GM21360 (cell line): ENCODE results near the gene G6PC1.
"Not testable (repeated sequence)": the region's sequence is repeated elsewhere in the genome, so short reads cannot be mapped to it uniquely, and the experiment has no call there.

Source experiments
- ATAC-seq: cut with Tn5 transposase; IDR thresholded peaks from one replicate; pipeline ENCODE4 v1.9.1; 2021; ENCODE audit warnings: mild to moderate bottlenecking, moderate library complexity; ENCODE audit not compliant: unreplicated experiment

G6PC1 gene

GRCh38 chr17:42900460-42901331, at the start of gene G6PC1:
Gene G6PC1 (plus strand): TSS chr17:42900799. CDS start chr17:42900877, 78 bp downstream.
- ATAC-seq = no peak

DNA sequence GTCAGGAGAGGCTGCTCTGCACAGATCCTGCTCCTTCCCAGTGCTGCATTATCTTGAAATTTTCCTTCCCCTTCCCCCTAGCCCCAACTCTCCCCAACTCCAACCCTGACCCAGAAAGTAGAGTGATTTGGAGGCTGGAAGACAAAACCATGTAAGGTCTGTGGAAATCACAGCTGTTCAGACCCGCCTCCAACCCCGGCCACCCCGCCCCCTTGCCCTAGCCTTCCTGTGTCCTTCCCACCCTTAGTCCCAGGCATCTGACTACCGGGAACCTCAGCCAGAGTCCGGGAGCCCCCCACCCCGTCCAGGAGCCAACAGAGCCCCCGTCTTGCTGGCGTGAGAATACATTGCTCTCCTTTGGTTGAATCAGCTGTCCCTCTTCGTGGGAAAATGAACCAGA, 49.6 kb upstream of the G6PC1 start, which contains the start of gene AOC3:
Gene AOC3 (plus strand): TSS at position 246 of the 400 bp plus-strand sequence. CDS start 145 bp downstream, at position 391.
- ATAC-seq = no peak

GRCh38 chr17:42851371-42852240, 49.0 kb upstream of the G6PC1 start:
- not testable (repeated sequence) for ATAC-seq

DNA sequence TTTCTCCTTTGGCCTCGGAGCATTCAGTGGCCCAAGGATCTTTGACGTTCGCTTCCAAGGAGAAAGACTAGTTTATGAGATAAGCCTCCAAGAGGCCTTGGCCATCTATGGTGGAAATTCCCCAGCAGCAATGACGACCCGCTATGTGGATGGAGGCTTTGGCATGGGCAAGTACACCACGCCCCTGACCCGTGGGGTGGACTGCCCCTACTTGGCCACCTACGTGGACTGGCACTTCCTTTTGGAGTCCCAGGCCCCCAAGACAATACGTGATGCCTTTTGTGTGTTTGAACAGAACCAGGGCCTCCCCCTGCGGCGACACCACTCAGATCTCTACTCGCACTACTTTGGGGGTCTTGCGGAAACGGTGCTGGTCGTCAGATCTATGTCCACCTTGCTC, 48.2 kb upstream of the G6PC1 start:
- no peak for ATAC-seq

GRCh38 chr17:42853004-42853403, 47.6 kb upstream of the G6PC1 start:
- ATAC-seq = no peak

DNA sequence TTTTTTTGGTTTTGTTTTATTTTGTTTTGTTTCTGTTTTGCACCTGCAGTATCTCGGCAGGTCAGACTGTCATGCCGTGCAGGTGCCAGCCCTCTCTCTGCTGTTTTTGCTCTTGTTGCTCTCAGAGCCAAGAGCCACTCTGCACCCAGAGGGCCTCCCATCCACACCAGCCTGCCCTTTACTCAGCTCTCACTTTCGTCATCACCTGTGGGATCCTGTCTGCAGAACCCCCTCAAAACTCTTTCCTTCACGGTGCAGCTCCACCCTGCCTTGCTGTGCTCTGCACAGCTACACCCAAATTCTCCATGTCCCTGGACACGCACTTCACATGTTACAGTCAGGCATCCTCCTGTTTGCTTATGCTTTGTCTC, 47.0 kb upstream of the G6PC1 start:
- ATAC-seq = no peak

DNA sequence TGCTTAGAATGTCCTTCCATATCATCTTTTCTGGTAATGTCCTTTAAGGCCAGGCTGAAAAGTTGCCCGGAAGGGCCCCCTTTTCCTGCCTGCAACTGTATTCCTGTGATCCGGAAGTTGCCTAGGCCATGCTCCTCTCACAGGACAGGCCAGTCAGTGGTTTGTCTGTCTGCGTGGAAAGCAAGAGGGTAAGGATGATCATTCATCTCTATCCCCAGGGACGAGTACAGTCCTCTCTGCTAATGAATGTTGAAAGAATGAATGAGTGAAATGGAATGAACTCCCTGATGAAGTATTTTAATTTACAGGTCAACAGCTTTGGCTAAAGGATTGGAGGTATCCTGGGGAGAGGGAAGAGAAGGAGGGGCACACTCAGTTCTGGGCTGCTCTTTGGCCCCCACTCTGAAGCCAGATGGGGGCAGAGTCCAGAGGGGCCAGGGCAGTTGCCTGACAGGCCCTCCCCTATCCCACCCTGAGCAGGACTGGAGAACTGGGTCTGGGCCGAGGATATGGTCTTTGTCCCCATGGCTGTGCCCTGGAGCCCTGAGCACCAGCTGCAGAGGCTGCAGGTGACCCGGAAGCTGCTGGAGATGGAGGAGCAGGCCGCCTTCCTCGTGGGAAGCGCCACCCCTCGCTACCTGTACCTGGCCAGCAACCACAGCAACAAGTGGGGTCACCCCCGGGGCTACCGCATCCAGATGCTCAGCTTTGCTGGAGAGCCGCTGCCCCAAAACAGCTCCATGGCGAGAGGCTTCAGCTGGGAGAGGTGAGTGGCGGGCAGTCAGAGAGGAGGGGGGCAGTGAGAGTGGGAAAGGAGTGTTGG, 46.4 kb upstream of the G6PC1 start:
- no peak for ATAC-seq

DNA sequence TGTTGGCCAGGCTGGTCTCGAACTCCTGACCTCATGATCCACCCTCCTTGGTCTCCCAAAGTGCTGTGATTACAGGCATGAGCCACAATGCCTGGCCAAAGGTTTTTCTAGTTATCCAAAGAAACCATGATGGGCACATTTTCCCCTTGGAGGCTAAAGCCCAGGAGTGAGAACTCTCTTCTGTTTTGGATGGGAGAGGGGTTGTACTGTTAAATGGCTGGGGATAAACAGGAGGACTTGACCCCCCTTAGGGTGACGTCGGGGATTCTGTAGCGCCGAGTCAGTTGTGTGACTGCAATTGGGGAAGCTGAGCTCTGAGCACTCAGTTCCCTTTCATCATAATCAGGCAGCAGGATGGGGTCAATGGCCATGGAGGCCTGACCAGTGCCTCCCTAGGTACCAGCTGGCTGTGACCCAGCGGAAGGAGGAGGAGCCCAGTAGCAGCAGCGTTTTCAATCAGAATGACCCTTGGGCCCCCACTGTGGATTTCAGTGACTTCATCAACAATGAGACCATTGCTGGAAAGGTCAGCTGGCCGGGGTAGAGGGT, 45.5 kb upstream of the G6PC1 start:
- ATAC-seq = no peak

- not testable (repeated sequence) for ATAC-seq
Observed at GRCh38 chr17:42856093-42856492, 44.5 kb upstream of the G6PC1 start.

- not testable (repeated sequence) for ATAC-seq
Observed at GRCh38 chr17:42856516-42856915, 44.1 kb upstream of the G6PC1 start.

GRCh38 chr17:42857389-42857788, 43.2 kb upstream of the G6PC1 start:
- ATAC-seq = no peak

- no peak for ATAC-seq
Observed at GRCh38 chr17:42865638-42866094, 34.9 kb upstream of the G6PC1 start.

DNA sequence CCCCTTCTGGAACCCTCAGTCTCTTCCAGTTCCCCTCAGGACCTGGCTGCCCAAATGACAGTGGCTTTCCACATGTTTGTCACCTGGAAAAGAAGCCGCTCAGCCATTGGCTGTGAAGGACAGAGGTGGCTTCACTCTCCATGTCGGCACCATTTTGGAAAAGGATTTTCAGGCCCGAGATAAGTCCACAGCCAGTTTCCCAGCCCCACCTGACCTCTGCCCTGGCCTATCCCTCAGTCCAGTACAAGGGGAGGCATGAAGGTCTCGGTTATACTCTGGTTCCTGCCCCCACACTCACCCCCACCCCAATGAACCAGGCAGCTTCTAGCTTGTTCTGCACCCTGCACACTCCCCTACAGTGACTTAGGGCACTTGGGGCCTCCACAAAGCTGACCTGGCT, 34.4 kb upstream of the G6PC1 start:
- no peak for ATAC-seq

- no peak for ATAC-seq
Observed at GRCh38 chr17:42866631-42867575, 33.7 kb upstream of the G6PC1 start.

- ATAC-seq = not testable (repeated sequence)
Observed at GRCh38 chr17:42867694-42868261, 32.8 kb upstream of the G6PC1 start.

DNA sequence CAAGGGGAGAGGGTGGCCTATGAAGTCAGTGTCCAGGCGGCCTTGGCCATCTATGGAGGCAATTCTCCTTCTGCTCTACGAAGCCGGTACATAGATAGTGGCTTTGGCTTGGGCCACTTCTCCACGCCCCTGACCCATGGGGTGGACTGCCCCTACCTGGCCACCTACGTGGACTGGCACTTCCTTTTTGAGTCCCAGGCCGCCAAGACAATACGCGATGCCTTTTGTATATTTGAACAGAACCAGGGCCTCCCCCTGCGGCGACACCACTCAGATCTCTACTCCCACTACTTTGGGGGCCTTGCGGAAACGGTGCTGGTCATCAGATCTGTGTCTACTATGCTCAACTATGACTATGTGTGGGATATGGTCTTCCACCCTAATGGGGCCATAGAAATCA, 32.3 kb upstream of the G6PC1 start:
- no peak for ATAC-seq

DNA sequence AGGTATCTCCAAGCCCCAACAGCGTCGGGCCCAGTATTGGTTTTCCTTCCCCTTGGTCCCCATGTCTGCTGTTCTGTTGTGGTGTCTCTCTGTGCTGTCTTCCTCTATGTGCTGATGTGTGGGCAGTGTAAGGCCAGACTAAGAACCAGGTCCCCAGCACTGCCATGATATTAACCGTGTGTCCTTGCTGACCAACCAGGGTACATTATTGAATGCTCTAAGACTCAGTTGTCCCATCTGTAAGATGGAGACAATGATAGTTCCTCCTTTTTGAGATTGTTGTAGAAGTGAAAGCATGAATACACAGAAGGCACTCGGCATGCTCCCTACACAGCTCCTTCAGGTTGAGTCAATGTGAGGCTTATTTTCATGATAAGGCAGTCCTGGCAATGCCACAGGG, 29.0 kb upstream of the G6PC1 start:
- ATAC-seq = no peak

GRCh38 chr17:42872251-42872965, 28.2 kb upstream of the G6PC1 start:
- no peak for ATAC-seq
